Breast epithelium (tissue), 3 donors: ENCODE data around the gene INSC.

Experiments
- CTCF ChIP-seq, 3 donors: fragments of 450-650 bp; IDR thresholded peaks; one replicate each; pipeline ENCODE4 v1.5.1; 2016 to 2017; ENCODE audit warnings: antibody characterized with exemption in 3 of 3, mild to moderate bottlenecking in 3 of 3, moderate library complexity in 3 of 3
- POLR2A ChIP-seq: fragments of 450-650 bp; IDR thresholded peaks from one replicate; pipeline ENCODE4 v1.6.1; 2016; ENCODE audit warnings: antibody characterized with exemption, mild to moderate bottlenecking, moderate library complexity
- POLR2AphosphoS5 ChIP-seq, 3 donors: sonication (generic); formaldehyde crosslinking; IDR thresholded peaks; one replicate each; pipeline ENCODE4 v1.6.1; 2017; ENCODE audit warnings: antibody characterized with exemption in 3 of 3

- TF ChIP-seq CTCF (IDR thresholded peaks at IDR 0.05), result no peak
- TF ChIP-seq POLR2AphosphoS5 (IDR thresholded peaks at IDR 0.05), result no peak
- no peak for TF ChIP-seq POLR2A
Measured at GRCh38 chr11:15071556-15072255, 43.0 kb upstream of the INSC start.
